SK-N-SH (cell line): ENCODE results near the gene HECTD4. TPM values are rescaled to one million over a fixed set of nuclear protein-coding genes. Genes with fewer than 3 reads are reported as not detected.

Experiments
- CTCF ChIA-PET: fragments of 300-600, 350-600 bp; formaldehyde crosslinking; extraction: SDS; loops from one replicate; lab custom pipeline; 2021; lab: Yijun Ruan, JAX
- POLR2A ChIA-PET: fragments of 350-600 bp; sonication (Branson Sonifier 250); formaldehyde crosslinking; extraction: SDS; loops from one replicate; lab custom pipeline; 2020; ENCODE audit warnings: antibody characterized with exemption, inconsistent platforms; lab: Yijun Ruan, JAX
- DNase-seq: peaks from one replicate; pipeline ENCODE4 v3.0.0; 2012
- H2AFZ ChIP-seq: fragments of 200-600 bp; sonication (generic); 2 replicates; pipeline ENCODE4 v1.8.1; 2016; ENCODE audit warnings: antibody characterized with exemption, mild to moderate bottlenecking, low read depth
- H3F3A ChIP-seq: fragments of 200-600 bp; sonication (generic); replicated peaks from 2 replicates; pipeline ENCODE3; 2016; ENCODE audit warnings: antibody characterized with exemption, mild to moderate bottlenecking; ENCODE audit not compliant: insufficient read depth
- H3K27ac ChIP-seq, 2 experiments: fragments of 200-500 bp in 1 of 2; fragments of 200-600 bp in 1 of 2; sonication (Bioruptor generic) in 1 of 2; sonication (generic), shearing (Covaris generic) in 1 of 2; 2 replicates each; pipeline versions ENCODE4 v1.5.1 to v1.6.1; 2014 to 2016; ENCODE audit warnings: low read depth in 2 of 2, inconsistent platforms in 1 of 2, low read length in 1 of 2, mild to moderate bottlenecking in 1 of 2, mixed read lengths in 1 of 2
- H3K27me3 ChIP-seq: fragments of 200-600 bp; sonication (generic), shearing (Covaris generic); 2 replicates; pipeline ENCODE4 v1.6.1; 2016; ENCODE audit warnings: mixed run types; ENCODE audit not compliant: insufficient read depth
- H3K36me3 ChIP-seq, 2 experiments: fragments of 200-500 bp in 1 of 2; fragments of 200-600 bp in 1 of 2; sonication (Bioruptor generic) in 1 of 2; sonication (generic) in 1 of 2; replicated peaks in 1 of 2; 2 replicates each; pipeline versions ENCODE3 to v1.5.1; 2014 to 2016; ENCODE audit warnings: low read length in 1 of 2, mild to moderate bottlenecking in 1 of 2; ENCODE audit not compliant: insufficient read depth in 2 of 2, control insufficient read depth in 1 of 2
- H3K4me1 ChIP-seq, 2 experiments: fragments of 200-500 bp in 1 of 2; fragments of 200-600 bp in 1 of 2; sonication (Bioruptor generic) in 1 of 2; sonication (generic), shearing (Covaris generic) in 1 of 2; 2 replicates each; pipeline versions ENCODE4 v1.5.1 to v1.6.1; 2014 to 2016; ENCODE audit warnings: low read depth in 1 of 2, low read length in 1 of 2, mixed run types in 1 of 2; ENCODE audit not compliant: insufficient read depth in 2 of 2, control insufficient read depth in 1 of 2
- H3K4me2 ChIP-seq: fragments of 200-600 bp; sonication (generic), shearing (Covaris generic); 2 replicates; pipeline ENCODE4 v1.6.1; 2017; ENCODE audit warnings: mixed run types
- H3K4me3 ChIP-seq, 2 experiments: fragments of 200-500 bp in 1 of 2; fragments of 200-600 bp in 1 of 2; sonication (Bioruptor generic) in 1 of 2; sonication (generic), shearing (Covaris generic) in 1 of 2; 2 replicates each; pipeline versions ENCODE4 v1.5.1 to v1.8.1; 2014 to 2016; ENCODE audit warnings: low read depth in 2 of 2, inconsistent platforms in 1 of 2, low read length in 1 of 2, mild to moderate bottlenecking in 1 of 2, mixed read lengths in 1 of 2, moderate library complexity in 1 of 2
- H3K79me2 ChIP-seq: fragments of 200-600 bp; sonication (generic); 2 replicates; pipeline ENCODE4 v1.8.1; 2017; ENCODE audit warnings: mild to moderate bottlenecking; ENCODE audit not compliant: insufficient read depth
- H3K9ac ChIP-seq: fragments of 200-600 bp; sonication (generic); 2 replicates; pipeline ENCODE4 v1.6.1; 2017; ENCODE audit warnings: mixed run types
- H3K9me2 ChIP-seq: fragments of 200-600 bp; sonication (generic); 2 replicates; pipeline ENCODE4 v1.6.1; 2017; ENCODE audit warnings: mixed run types
- H3K9me3 ChIP-seq: fragments of 200-600 bp; sonication (generic); 2 replicates; pipeline ENCODE4 v1.6.1; 2017; ENCODE audit warnings: mixed run types, mild to moderate bottlenecking, moderate library complexity
- H4K20me1 ChIP-seq: fragments of 200-600 bp; sonication (generic); 2 replicates; pipeline ENCODE4 v1.6.1; 2017; ENCODE audit warnings: mild to moderate bottlenecking, mixed run types; ENCODE audit not compliant: insufficient read depth
- CTCF ChIP-seq: fragments of 200-600 bp; sonication (generic); IDR thresholded peaks from 2 replicates; pipeline ENCODE4 v1.6.1; 2017; ENCODE audit warnings: antibody characterized with exemption, mild to moderate bottlenecking, moderate library complexity
- ELF1 ChIP-seq: IDR thresholded peaks from 2 replicates; pipeline ENCODE4 v1.4.0; 2012
- EP300 ChIP-seq, 2 experiments: IDR thresholded peaks; 2 replicates each; pipeline versions ENCODE4 v1.4.0 to v1.6.1; 2012; ENCODE audit warnings: borderline replicate concordance in 1 of 2, low read depth in 1 of 2, low read length in 1 of 2
- GATA2 ChIP-seq: sonication (generic); formaldehyde crosslinking; IDR thresholded peaks from 2 replicates; pipeline ENCODE4 v1.5.0; 2020; ENCODE audit warnings: mild to moderate bottlenecking, missing genetic modification reagents
- SIN3A ChIP-seq: IDR thresholded peaks from 2 replicates; pipeline ENCODE4 v1.6.1; 2012; ENCODE audit warnings: low read depth, mild to moderate bottlenecking, low read length, moderate library complexity, borderline replicate concordance
- TCF12 ChIP-seq: IDR thresholded peaks from 2 replicates; pipeline ENCODE4 v1.4.0; 2012
- USF1 ChIP-seq: IDR thresholded peaks from 2 replicates; pipeline ENCODE4 v1.4.0; 2012; ENCODE audit warnings: low read depth, borderline replicate concordance
- WGBS: methylation state at CpG from one replicate; pipeline ENCODE4 v1.1.6; 2017; ENCODE audit warnings: low lambda C conversion rate; 5-methylcytosine and 5-hydroxymethylcytosine counted together
- polyA plus RNA-seq, 3 experiments: library from polyadenylated mRNA; depleted of rRNA; stranded (reverse); fragments of >200 nt; gene quantifications; 2 replicates each; pipeline ENCODE4 v1.2.3, GENCODE V29; 2012
- TF ChIP-seq, protein P1 (sequence below): IDR thresholded peaks from 2 replicates; pipeline ENCODE4 v1.6.1; 2012; ENCODE audit warnings: mild to moderate bottlenecking, low read depth, low read length, moderate library complexity
- TF ChIP-seq, protein P2 (sequence below): IDR thresholded peaks from 2 replicates; pipeline ENCODE4 v1.4.0; 2012; ENCODE audit warnings: low read depth

Gene HECTD4
- polyA plus RNA-seq, 1 of the 3 experiments (the other 2 are of a cell fraction) = 14.6 TPM

DNA sequence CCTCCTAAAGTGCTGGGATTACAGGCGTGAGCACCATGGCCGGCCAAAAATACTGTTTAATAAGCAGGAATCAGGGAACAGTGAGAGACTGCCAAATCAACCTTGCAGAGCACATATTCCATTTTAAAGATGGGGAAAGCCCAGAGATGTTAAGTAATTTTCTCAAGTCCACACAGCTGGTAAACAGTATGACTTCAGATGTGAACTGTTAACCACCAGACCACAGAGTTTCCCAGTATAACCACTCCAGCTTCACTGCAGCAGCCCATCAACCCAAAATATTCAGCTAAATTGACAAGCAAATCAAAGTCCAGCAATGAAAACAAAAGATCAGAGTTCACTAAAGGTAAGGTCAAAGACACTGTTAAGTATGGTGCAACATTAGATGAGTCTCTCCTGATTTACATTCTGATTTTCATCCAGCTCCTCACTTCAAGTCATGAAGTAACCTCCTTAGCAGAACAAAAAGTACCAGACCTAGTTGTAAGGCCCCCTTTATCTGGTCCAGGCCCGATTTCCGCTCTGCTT is 174.8 kb downstream of the HECTD4 start:
- H4K20me1 ChIP-seq = no peaks in the 10 kb centered on the region
- no peak overlapping the region for H3K9ac ChIP-seq
- CTCF ChIA-PET = interaction anchor here (0.6 to 2.0 kb wide), 3 partner anchors 9 to 171 kb away, joined by 3 to 5 read pairs (median 3); no protein-coding TSS in a partner anchor
- WGBS = 90% methylated on average over 4 of the region's 4 CpGs
- no peaks in the 10 kb centered on the region for H3K9me3 ChIP-seq
- H3F3A ChIP-seq = no peaks in the 10 kb centered on the region
- H2AFZ ChIP-seq = no peak overlapping the region
- H3K79me2 ChIP-seq = no peaks in the 10 kb centered on the region
- no peaks in the 10 kb centered on the region for H3K27me3 ChIP-seq
- H3K4me2 ChIP-seq = no peak overlapping the region
- H3K9me2 ChIP-seq = no peaks in the 10 kb centered on the region
- DNase-seq = no peak
- H3K4me1 ChIP-seq = no peaks in the 10 kb centered on the region
- H3K36me3 ChIP-seq = peaks cover 34 to 53% of the 10 kb centered on the region in 2 experiments
- no peak overlapping the region for H3K4me3 ChIP-seq
- POLR2A ChIA-PET = no interaction called here
- no peak for TF ChIP-seq GATA2
- no peak for TF ChIP-seq EP300 (IDR thresholded peaks at IDR 0.05; ENCODE audit: borderline replicate concordance in 1 of 2, low read depth in 1 of 2, low read length in 1 of 2)
- TF ChIP-seq USF1 = no peak
- TF ChIP-seq CTCF = no peak
- TF ChIP-seq SIN3A = no peak
- TF ChIP-seq ELF1 = no peak
- TF ChIP-seq, protein P1, sequence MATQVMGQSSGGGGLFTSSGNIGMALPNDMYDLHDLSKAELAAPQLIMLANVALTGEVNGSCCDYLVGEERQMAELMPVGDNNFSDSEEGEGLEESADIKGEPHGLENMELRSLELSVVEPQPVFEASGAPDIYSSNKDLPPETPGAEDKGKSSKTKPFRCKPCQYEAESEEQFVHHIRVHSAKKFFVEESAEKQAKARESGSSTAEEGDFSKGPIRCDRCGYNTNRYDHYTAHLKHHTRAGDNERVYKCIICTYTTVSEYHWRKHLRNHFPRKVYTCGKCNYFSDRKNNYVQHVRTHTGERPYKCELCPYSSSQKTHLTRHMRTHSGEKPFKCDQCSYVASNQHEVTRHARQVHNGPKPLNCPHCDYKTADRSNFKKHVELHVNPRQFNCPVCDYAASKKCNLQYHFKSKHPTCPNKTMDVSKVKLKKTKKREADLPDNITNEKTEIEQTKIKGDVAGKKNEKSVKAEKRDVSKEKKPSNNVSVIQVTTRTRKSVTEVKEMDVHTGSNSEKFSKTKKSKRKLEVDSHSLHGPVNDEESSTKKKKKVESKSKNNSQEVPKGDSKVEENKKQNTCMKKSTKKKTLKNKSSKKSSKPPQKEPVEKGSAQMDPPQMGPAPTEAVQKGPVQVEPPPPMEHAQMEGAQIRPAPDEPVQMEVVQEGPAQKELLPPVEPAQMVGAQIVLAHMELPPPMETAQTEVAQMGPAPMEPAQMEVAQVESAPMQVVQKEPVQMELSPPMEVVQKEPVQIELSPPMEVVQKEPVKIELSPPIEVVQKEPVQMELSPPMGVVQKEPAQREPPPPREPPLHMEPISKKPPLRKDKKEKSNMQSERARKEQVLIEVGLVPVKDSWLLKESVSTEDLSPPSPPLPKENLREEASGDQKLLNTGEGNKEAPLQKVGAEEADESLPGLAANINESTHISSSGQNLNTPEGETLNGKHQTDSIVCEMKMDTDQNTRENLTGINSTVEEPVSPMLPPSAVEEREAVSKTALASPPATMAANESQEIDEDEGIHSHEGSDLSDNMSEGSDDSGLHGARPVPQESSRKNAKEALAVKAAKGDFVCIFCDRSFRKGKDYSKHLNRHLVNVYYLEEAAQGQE = no peak
- H3K27ac ChIP-seq = no peak overlapping the region

- 96% methylated on average over 7 of the region's 7 CpGs for WGBS
- H3K4me1 ChIP-seq = no peaks in the 10 kb centered on the region
- no peak overlapping the region for H2AFZ ChIP-seq
- no peak overlapping the region for H3K4me3 ChIP-seq
- no peaks in the 10 kb centered on the region for H4K20me1 ChIP-seq
- H3F3A ChIP-seq = no peaks in the 10 kb centered on the region
- CTCF ChIA-PET = interaction anchor here (0.6 kb wide), 1 partner anchor 9 kb away, joined by 3 read pairs; no protein-coding TSS in a partner anchor
- H3K9ac ChIP-seq = no peak overlapping the region
- DNase-seq = no peak
- H3K27me3 ChIP-seq = no peaks in the 10 kb centered on the region
- TF ChIP-seq, protein P2, sequence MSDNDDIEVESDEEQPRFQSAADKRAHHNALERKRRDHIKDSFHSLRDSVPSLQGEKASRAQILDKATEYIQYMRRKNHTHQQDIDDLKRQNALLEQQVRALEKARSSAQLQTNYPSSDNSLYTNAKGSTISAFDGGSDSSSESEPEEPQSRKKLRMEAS = no peak
- TF ChIP-seq, protein P1 = no peak
- TF ChIP-seq TCF12 = no peak
- TF ChIP-seq, all 33 proteins: peak for 0
- Histone ChIP-seq H3K27ac (no peak overlapping the region), H3K9me3 (no peaks in the 10 kb centered on the region), H3K36me3 (peaks cover 31 to 48% of the 10 kb centered on the region in 2 experiments), H3K79me2 (no peaks in the 10 kb centered on the region), H3K4me2 (no peak overlapping the region), H3K9me2 (no peaks in the 10 kb centered on the region)
- POLR2A ChIA-PET = no interaction called here
Measured at GRCh38 chr12:112206944-112207343, 175.3 kb downstream of the HECTD4 start.
